Right cardiac atrium (tissue), 5 donors: ENCODE measurements around the gene TMEM135. TPM values are rescaled to one million over a fixed set of nuclear protein-coding genes. Genes with fewer than 3 reads are reported as not detected.
"Not testable (repeated sequence)": the region's sequence is repeated elsewhere in the genome, so short reads cannot be mapped to it uniquely, and the experiment has no call there.

Experiments used
- ATAC-seq, 2 donors: fragments of 200-7000 bp; cut with Tn5 transposase; one replicate each; pipeline versions ENCODE4 v1.8.0 to v1.9.1; 2020; ENCODE audit warnings: moderate library complexity in 2 of 2, mild to moderate bottlenecking in 1 of 2
- DNase-seq, 3 donors: peaks; one replicate each; pipeline ENCODE4 v3.0.0-alpha.2; 2020
- H3K27ac ChIP-seq: one replicate; pipeline ENCODE4 v1.5.1; 2013; ENCODE audit warnings: mild to moderate bottlenecking, low read length, control low read depth, moderate library complexity
- H3K27me3 ChIP-seq: one replicate; pipeline ENCODE4 v1.6.1; 2013; ENCODE audit not compliant: control insufficient read depth, insufficient read depth
- H3K4me1 ChIP-seq: one replicate; pipeline ENCODE4 v1.6.1; 2013; ENCODE audit warnings: low read length; ENCODE audit not compliant: control insufficient read depth, insufficient read depth
- H3K4me3 ChIP-seq: one replicate; pipeline ENCODE4 v1.5.1; 2013; ENCODE audit warnings: low read length, control low read depth
- H3K9me3 ChIP-seq: one replicate; pipeline ENCODE4 v1.6.1; 2013; ENCODE audit warnings: low read length; ENCODE audit not compliant: control insufficient read depth
- WGBS: extraction: QIAGEN DNeasy Blood & Tissue Kit; methylation state at CpG from one replicate; pipeline ENCODE4 v1.1.7; 2013; 5-methylcytosine and 5-hydroxymethylcytosine counted together
- intact Hi-C, 4 donors: fragments of 100-400 bp; cut with DNase I; formaldehyde crosslinking; loops; one replicate each; pipeline versions ENCODE4 v1.11.0 to v1.14.0; 2022 to 2023
- polyA plus RNA-seq: library from polyadenylated mRNA; stranded (reverse); fragments of 200-250 nt; gene quantifications from one replicate; pipeline ENCODE4 v1.2.3, GENCODE V29; 2013
- total RNA-seq, 4 donors: library from RNA; stranded (reverse); fragmentation: NEBNext Ultra II Directional; extraction: Animal tissue kit (Norgen Biotek cat#: 25700); gene quantifications; one replicate each; pipeline ENCODE4 v1.2.1, GENCODE V29; 2021
- donor health status: healthy with polysubstance abuse.
- donor health status: DM: no; HTN: yes; CAD: no.
- donor health status: DM: no; HTN: no; CAD: no.
- donor health status: DM: no; HTN: yes; CAD: no; lungs with severe emphysema.
- donor health status: DM: yes; HTN: yes; CAD: no.

The TMEM135 gene
- total and polyA plus RNA-seq, 5 donors = 5.7 to 24.1 (median 18.0) TPM

- WGBS = 82% methylated on average over 3 of the region's 3 CpGs
- peak; percentile 26 to 62 for ATAC-seq
- Histone ChIP-seq H3K4me1 (no peaks in the 10 kb centered on the region), H3K27ac (no peak overlapping the region), H3K27me3 (no peaks in the 10 kb centered on the region), H3K4me3 (no peak overlapping the region), H3K9me3 (no peaks in the 10 kb centered on the region)
- no peak for DNase-seq
- intact Hi-C loops = no loop called here
Measured at GRCh38 chr11:87173185-87174039, 135.7 kb downstream of the TMEM135 start.

DNA sequence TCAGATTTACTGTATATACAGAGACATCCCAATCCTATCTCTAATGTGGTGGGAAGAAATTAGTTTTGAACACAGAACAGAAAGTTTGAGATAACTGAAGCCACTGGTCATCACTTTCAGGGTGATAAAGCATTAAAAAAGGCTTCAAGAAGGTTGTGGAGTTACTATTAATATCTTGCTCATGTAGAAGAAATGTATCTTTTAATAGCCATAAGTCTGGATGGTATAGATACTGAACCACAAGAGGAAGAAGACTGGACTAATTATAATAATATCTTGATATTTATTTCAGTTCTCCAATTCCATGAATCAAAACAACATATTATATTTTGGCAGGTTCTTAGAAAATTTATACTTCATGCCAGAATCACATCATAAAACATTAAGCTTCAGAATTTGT is 137.1 kb downstream of the TMEM135 start:
- no peaks in the 10 kb centered on the region for H3K4me1 ChIP-seq
- no peak overlapping the region for H3K27ac ChIP-seq
- ATAC-seq = no peak
- no peak for DNase-seq
- no peaks in the 10 kb centered on the region for H3K9me3 ChIP-seq
- intact Hi-C loops = no loop called here
- H3K4me3 ChIP-seq = no peak overlapping the region
- no peaks in the 10 kb centered on the region for H3K27me3 ChIP-seq

DNA sequence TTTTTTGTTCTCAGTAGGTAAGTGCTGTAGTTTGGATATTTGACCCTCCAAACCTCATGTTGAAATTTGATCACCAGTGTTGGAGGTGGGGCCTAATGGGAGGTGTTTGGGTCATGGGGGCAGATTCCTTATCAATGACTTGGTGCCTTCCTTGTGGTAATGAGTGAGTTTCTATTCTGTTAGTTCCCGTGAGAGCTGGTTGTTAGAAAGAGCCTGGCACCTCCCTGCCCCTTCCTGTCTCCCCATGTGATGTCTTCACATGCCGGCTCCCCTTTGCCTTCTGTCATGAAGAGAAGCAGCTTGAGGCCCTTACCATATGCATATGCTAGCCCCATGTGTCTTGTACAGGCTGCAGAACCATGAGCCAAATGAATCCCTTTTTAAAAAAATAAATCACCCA is 138.3 kb downstream of the TMEM135 start:
- 94% methylated on average over 2 of the region's 2 CpGs for WGBS
- Histone ChIP-seq H3K9me3 (no peaks in the 10 kb centered on the region), H3K27ac (no peak overlapping the region), H3K27me3 (no peaks in the 10 kb centered on the region), H3K4me3 (no peak overlapping the region), H3K4me1 (no peaks in the 10 kb centered on the region)
- DNase-seq (no peak), ATAC-seq (no peak)
- intact Hi-C loops = no loop called here

DNA sequence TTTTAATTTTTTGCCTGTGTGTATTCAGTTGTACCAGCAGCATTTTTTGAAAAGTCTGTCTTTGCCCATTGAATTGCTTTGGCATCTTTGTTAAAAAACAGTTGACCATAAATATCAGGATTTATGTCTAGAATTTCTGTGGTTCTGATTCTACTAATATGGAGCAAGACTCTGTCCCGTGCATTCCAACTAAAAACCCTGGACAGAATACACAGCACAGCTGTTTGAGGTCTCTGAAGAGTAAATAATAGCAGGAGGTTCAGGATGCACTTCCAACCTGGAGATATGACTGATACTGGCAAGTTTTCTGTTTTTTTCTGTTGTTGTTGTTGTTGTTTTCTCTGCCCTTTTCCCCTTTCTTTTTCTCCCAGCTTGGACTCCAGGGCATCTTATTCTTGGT is 141.9 kb downstream of the TMEM135 start:
- Histone ChIP-seq H3K4me1 (no peaks in the 10 kb centered on the region), H3K27ac (no peak overlapping the region), H3K4me3 (no peak overlapping the region), H3K27me3 (no peaks in the 10 kb centered on the region), H3K9me3 (no peaks in the 10 kb centered on the region)
- intact Hi-C loops = no loop called here
- 82% methylated on average over 1 of the region's 1 CpG for WGBS
- DNase-seq = no peak
- no peak for ATAC-seq

DNA sequence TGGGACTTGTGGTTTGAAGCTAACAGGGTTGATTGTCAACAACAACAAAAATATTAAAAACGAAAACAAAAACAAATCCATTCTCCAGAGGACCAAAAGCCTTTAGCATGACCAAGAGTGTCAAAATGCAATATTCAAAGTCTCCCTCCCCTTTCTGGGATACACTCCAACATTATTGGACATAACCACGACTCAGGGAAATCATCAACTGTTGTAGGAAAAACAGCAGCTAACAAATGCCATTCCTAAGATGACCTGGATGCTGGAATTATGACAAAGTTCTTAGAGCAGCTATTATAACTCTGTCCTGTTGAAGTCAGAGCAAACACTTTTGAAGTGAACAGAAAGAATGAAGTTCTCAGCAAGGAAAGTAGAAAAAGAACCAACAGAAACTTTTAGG is 143.0 kb downstream of the TMEM135 start:
- H3K27me3 ChIP-seq = no peaks in the 10 kb centered on the region
- H3K4me3 ChIP-seq = no peak overlapping the region
- no peaks in the 10 kb centered on the region for H3K9me3 ChIP-seq
- no peak overlapping the region for H3K27ac ChIP-seq
- ATAC-seq (peak in 1 of 2 donors; percentile 54), DNase-seq (no peak)
- H3K4me1 ChIP-seq = no peaks in the 10 kb centered on the region
- WGBS = 36% methylated on average over 2 of the region's 2 CpGs
- intact Hi-C loops = no loop called here

- WGBS = 80% methylated on average over 3 of the region's 3 CpGs
- no peak overlapping the region for H3K27ac ChIP-seq
- H3K27me3 ChIP-seq = no peaks in the 10 kb centered on the region
- intact Hi-C loops = no loop called here
- no peak overlapping the region for H3K4me3 ChIP-seq
- H3K9me3 ChIP-seq = no peaks in the 10 kb centered on the region
- ATAC-seq = no peak
- H3K4me1 ChIP-seq = no peaks in the 10 kb centered on the region
- no peak for DNase-seq
Measured at GRCh38 chr11:87181143-87181542, 143.4 kb downstream of the TMEM135 start.

GRCh38 chr11:87185228-87185627 is 147.5 kb downstream of the TMEM135 start:
- H3K27me3 ChIP-seq = no peaks in the 10 kb centered on the region
- 94% methylated on average over 2 of the region's 2 CpGs for WGBS
- DNase-seq = no peak
- ATAC-seq = no peak
- no peaks in the 10 kb centered on the region for H3K4me1 ChIP-seq
- intact Hi-C loops = no loop called here
- no peaks in the 10 kb centered on the region for H3K9me3 ChIP-seq
- H3K27ac ChIP-seq = no peak overlapping the region
- no peak overlapping the region for H3K4me3 ChIP-seq

- no peak overlapping the region for H3K27ac ChIP-seq
- H3K4me3 ChIP-seq = no peak overlapping the region
- ATAC-seq (no peak), DNase-seq (no peak)
- WGBS = 82% methylated on average over 2 of the region's 2 CpGs
- intact Hi-C loops = no loop called here
- H3K27me3 ChIP-seq = no peaks in the 10 kb centered on the region
- no peaks in the 10 kb centered on the region for H3K9me3 ChIP-seq
- no peaks in the 10 kb centered on the region for H3K4me1 ChIP-seq
Measured at GRCh38 chr11:87187076-87187475, 149.3 kb downstream of the TMEM135 start.

GRCh38 chr11:87187930-87188329 is 150.2 kb downstream of the TMEM135 start:
- ATAC-seq = no peak
- Histone ChIP-seq H3K27me3 (no peaks in the 10 kb centered on the region), H3K4me1 (no peaks in the 10 kb centered on the region), H3K4me3 (no peak overlapping the region), H3K27ac (no peak overlapping the region), H3K9me3 (no peaks in the 10 kb centered on the region)
- WGBS = 95% methylated on average over 2 of the region's 2 CpGs
- no peak for DNase-seq
- intact Hi-C loops = no loop called here

- ATAC-seq, intact Hi-C loops: not testable (repeated sequence)
Measured at GRCh38 chr11:87188396-87188795, 150.7 kb downstream of the TMEM135 start.

GRCh38 chr11:87188921-87189320 is 151.2 kb downstream of the TMEM135 start:
- H3K4me1 ChIP-seq, H3K9me3 ChIP-seq, H3K4me3 ChIP-seq, H3K27me3 ChIP-seq, H3K27ac ChIP-seq, intact Hi-C loops, ATAC-seq, DNase-seq: not testable (repeated sequence)
- WGBS = 97% methylated on average over 3 of the region's 3 CpGs

More at GRCh38 chr11:87188396-87188795, 150.7 kb downstream of the TMEM135 start:
- not testable (repeated sequence) for H3K4me3 ChIP-seq, H3K4me1 ChIP-seq, H3K27ac ChIP-seq, H3K9me3 ChIP-seq, DNase-seq, H3K27me3 ChIP-seq
- WGBS = 97% methylated on average over 8 of the region's 8 CpGs

GRCh38 chr11:87190071-87190470 is 152.3 kb downstream of the TMEM135 start:
- ATAC-seq (no peak), DNase-seq (no peak)
- intact Hi-C loops = no loop called here
- Histone ChIP-seq H3K4me1 (no peaks in the 10 kb centered on the region), H3K27ac (no peak overlapping the region), H3K27me3 (no peaks in the 10 kb centered on the region), H3K9me3 (no peaks in the 10 kb centered on the region), H3K4me3 (no peak overlapping the region)
- WGBS = 55% methylated on average over 1 of the region's 1 CpG
